ENCODE measurements around the gene SIDT1.

Gene SIDT1

DNA sequence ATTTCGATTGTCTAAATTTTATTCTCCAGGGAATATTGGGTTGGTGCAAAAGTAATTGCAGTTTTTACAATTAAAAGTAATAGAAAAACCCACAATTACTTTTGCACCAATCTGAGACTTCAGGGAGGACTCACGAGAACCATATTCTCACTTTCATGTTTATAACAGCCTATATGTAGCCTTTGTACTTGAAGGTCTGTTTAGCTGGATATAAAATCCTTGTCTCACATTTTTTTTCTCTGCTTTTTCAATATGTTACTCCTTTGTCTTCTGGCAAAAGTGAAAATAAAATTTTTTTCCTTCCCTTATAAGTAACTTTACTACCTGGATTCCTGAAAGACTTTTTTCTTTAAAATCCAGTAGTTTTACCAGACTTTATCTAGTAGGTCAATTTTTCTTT is 9.2 kb downstream of the SIDT1 start:
- Histone ChIP-seq H3K4me3 (ENCODE audit: low read length) (no peak overlapping the region), H3K27ac (ENCODE audit: low read length) (no peak overlapping the region), H3K9ac (ENCODE audit: low read length) (no peak overlapping the region), H3K27me3 (ENCODE audit: low read depth, low read length) (no peaks in the 10 kb centered on the region; the same call in 1 of the 2 replicates), H3K36me3 (replicated peaks; ENCODE audit: low read depth, low read length) (no peaks in the 10 kb centered on the region), H3K9me3 (ENCODE audit: insufficient read depth, low read length) (0 out of 2 replicates have a peak, but pooled peaks cover 3% of the 10 kb centered on the region), H4K20me1 (ENCODE audit: insufficient read depth, low read length) (no peaks in the 10 kb centered on the region), H3K4me1 (ENCODE audit: low read length) (peaks cover 10% of the 10 kb centered on the region), H2AFZ (ENCODE audit: low read depth, low read length) (no peak overlapping the region), H3K79me2 (ENCODE audit: low read length) (no peaks in the 10 kb centered on the region), H3K4me2 (ENCODE audit: low read length) (no peak overlapping the region)
- TF ChIP-seq, protein P1, sequence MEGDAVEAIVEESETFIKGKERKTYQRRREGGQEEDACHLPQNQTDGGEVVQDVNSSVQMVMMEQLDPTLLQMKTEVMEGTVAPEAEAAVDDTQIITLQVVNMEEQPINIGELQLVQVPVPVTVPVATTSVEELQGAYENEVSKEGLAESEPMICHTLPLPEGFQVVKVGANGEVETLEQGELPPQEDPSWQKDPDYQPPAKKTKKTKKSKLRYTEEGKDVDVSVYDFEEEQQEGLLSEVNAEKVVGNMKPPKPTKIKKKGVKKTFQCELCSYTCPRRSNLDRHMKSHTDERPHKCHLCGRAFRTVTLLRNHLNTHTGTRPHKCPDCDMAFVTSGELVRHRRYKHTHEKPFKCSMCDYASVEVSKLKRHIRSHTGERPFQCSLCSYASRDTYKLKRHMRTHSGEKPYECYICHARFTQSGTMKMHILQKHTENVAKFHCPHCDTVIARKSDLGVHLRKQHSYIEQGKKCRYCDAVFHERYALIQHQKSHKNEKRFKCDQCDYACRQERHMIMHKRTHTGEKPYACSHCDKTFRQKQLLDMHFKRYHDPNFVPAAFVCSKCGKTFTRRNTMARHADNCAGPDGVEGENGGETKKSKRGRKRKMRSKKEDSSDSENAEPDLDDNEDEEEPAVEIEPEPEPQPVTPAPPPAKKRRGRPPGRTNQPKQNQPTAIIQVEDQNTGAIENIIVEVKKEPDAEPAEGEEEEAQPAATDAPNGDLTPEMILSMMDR (IDR thresholded peaks at IDR 0.05; ENCODE audit: low read depth, low read length): no peak
- TF ChIP-seq EZH2phosphoT487 (IDR thresholded peaks at IDR 0.05; ENCODE audit: low read depth): no peak

DNA sequence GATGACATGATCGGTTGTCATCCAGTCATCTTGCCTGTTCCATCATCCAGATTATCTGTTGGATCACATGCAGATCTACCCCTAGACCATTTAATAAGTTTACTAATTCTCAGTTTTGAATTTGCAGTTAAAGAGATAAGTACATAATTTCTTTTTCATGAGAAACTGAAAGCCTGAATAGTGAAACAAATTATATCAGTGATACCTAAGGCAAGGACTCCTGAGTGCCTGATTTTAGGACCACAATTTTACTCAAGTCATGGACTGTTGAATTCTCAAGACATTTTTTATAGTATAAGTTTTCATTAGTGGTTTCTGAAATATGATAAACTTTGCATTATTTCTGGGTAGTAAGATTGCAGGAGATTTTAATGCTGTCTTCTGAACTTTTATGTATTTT is 13.2 kb downstream of the SIDT1 start:
- H2AFZ ChIP-seq (ENCODE audit: low read depth, low read length): no peak overlapping the region
- no peak overlapping the region for H3K27ac ChIP-seq (ENCODE audit: low read length)
- H3K9me3 ChIP-seq (ENCODE audit: insufficient read depth, low read length): 0 out of 2 replicates have a peak, but pooled peaks cover 3% of the 10 kb centered on the region
- peaks cover 14% of the 10 kb centered on the region for H3K4me1 ChIP-seq (ENCODE audit: low read length)
- no peak overlapping the region for H3K4me3 ChIP-seq (ENCODE audit: low read length)
- H3K27me3 ChIP-seq (ENCODE audit: low read depth, low read length): no peaks in the 10 kb centered on the region
- no peak overlapping the region for H3K4me2 ChIP-seq (ENCODE audit: low read length)
- no peaks in the 10 kb centered on the region for H4K20me1 ChIP-seq (ENCODE audit: insufficient read depth, low read length)
- no peak overlapping the region for H3K9ac ChIP-seq (ENCODE audit: low read length)
- H3K79me2 ChIP-seq (ENCODE audit: low read length): no peaks in the 10 kb centered on the region
- TF ChIP-seq EZH2phosphoT487 (IDR thresholded peaks at IDR 0.05; ENCODE audit: low read depth): no peak
- TF ChIP-seq, protein P1 (IDR thresholded peaks at IDR 0.05; ENCODE audit: low read depth, low read length): no peak
- no peaks in the 10 kb centered on the region for H3K36me3 ChIP-seq (replicated peaks; ENCODE audit: low read depth, low read length)

DNA sequence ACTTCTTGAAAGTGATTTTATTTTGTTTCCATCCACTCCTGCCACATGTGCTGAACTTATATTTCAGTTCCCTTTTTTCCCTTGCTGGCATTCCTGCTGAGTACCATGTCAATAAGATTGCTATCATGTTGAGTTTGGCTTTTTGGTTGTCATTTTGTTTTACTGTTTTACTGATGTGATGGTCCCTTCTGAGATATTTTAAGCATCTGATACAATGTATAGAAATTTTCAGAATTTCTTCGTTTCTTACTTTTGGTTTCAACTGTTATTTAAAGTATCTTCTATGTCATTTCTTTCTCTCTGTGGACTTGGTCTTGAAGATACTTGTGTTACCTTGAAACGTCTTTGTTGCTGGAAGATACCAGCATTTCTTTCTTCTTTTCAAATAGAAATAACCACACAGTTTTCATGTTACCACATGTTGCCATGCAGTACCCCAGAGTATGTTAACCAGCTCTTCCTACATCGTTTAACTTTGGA is 14.1 kb downstream of the SIDT1 start:
- Histone ChIP-seq H3K79me2 (ENCODE audit: low read length) (no peaks in the 10 kb centered on the region), H3K36me3 (replicated peaks; ENCODE audit: low read depth, low read length) (no peaks in the 10 kb centered on the region), H3K27me3 (ENCODE audit: low read depth, low read length) (no peaks in the 10 kb centered on the region), H4K20me1 (ENCODE audit: insufficient read depth, low read length) (no peaks in the 10 kb centered on the region), H3K9ac (ENCODE audit: low read length) (no peak overlapping the region), H3K4me1 (ENCODE audit: low read length) (peaks cover 14% of the 10 kb centered on the region), H3K4me3 (ENCODE audit: low read length) (peak overlapping the region; percentile 20), H3K27ac (ENCODE audit: low read length) (no peak overlapping the region), H2AFZ (ENCODE audit: low read depth, low read length) (0 out of 2 replicates have a peak overlapping the region, but pooled peaks have one; percentile 40), H3K9me3 (ENCODE audit: insufficient read depth, low read length) (0 out of 2 replicates have a peak, but pooled peaks cover 2% of the 10 kb centered on the region), H3K4me2 (ENCODE audit: low read length) (peak overlapping the region; percentile 42)
- TF ChIP-seq, protein P1 (IDR thresholded peaks at IDR 0.05; ENCODE audit: low read depth, low read length): no peak
- TF ChIP-seq EZH2phosphoT487 (IDR thresholded peaks at IDR 0.05; ENCODE audit: low read depth): no peak

DNA sequence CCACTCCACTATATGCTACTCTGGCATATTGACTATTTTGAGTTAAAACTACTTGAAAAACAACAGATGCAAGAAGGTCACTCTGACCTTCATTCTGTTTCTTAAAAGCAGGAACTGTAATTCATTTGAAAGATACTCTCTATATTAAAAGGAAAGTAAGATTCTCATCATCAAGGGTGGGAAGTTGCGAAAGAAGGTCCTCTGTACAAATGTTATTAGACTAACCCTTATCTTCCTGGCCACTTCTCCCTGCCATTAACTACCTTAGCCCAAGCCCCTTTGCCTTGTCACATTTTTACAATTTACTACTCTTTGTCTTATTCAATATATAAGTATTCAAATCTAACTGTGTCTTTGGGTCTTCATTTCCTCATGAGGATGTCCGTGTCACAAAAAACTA is 16.1 kb downstream of the SIDT1 start:
- H3K27me3 ChIP-seq (ENCODE audit: low read depth, low read length): no peaks in the 10 kb centered on the region
- no peak overlapping the region for H2AFZ ChIP-seq (ENCODE audit: low read depth, low read length)
- H3K9ac ChIP-seq (ENCODE audit: low read length): no peak overlapping the region
- no peaks in the 10 kb centered on the region for H3K36me3 ChIP-seq (replicated peaks; ENCODE audit: low read depth, low read length)
- H4K20me1 ChIP-seq (ENCODE audit: insufficient read depth, low read length): no peaks in the 10 kb centered on the region
- H3K27ac ChIP-seq (ENCODE audit: low read length): no peak overlapping the region
- H3K79me2 ChIP-seq (ENCODE audit: low read length): no peaks in the 10 kb centered on the region
- H3K9me3 ChIP-seq (ENCODE audit: insufficient read depth, low read length): no peaks in the 10 kb centered on the region
- peaks cover 14% of the 10 kb centered on the region for H3K4me1 ChIP-seq (ENCODE audit: low read length)
- TF ChIP-seq, protein P1 (IDR thresholded peaks at IDR 0.05; ENCODE audit: low read depth, low read length): no peak
- TF ChIP-seq EZH2phosphoT487 (IDR thresholded peaks at IDR 0.05; ENCODE audit: low read depth): no peak
- no peak overlapping the region for H3K4me3 ChIP-seq (ENCODE audit: low read length)
- H3K4me2 ChIP-seq (ENCODE audit: low read length): no peak overlapping the region
